HuH-7 (cell line): Measurements from ENCODE around the gene CBARP.

Experiments used
- DNase-seq: peaks from one replicate; pipeline ENCODE4 v3.0.0; 2011; ENCODE audit warnings: low spot score

Gene CBARP

DNA sequence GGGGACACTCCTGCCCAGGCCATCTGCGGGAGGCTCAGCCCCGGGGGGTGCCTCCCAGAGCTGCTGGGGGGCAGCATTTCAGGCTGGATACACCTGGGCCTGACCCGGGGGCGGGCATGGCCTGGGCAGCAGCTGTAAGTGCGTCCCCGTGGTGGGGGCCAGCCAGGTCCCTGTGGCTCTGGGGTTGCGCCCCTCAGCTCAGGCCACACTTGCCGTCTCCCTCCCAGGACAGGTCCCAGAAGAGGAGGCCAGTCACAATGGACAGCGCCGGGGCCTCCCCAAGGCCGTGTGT lies 11.6 kb downstream of the CBARP start:
- no peak for DNase-seq

DNA sequence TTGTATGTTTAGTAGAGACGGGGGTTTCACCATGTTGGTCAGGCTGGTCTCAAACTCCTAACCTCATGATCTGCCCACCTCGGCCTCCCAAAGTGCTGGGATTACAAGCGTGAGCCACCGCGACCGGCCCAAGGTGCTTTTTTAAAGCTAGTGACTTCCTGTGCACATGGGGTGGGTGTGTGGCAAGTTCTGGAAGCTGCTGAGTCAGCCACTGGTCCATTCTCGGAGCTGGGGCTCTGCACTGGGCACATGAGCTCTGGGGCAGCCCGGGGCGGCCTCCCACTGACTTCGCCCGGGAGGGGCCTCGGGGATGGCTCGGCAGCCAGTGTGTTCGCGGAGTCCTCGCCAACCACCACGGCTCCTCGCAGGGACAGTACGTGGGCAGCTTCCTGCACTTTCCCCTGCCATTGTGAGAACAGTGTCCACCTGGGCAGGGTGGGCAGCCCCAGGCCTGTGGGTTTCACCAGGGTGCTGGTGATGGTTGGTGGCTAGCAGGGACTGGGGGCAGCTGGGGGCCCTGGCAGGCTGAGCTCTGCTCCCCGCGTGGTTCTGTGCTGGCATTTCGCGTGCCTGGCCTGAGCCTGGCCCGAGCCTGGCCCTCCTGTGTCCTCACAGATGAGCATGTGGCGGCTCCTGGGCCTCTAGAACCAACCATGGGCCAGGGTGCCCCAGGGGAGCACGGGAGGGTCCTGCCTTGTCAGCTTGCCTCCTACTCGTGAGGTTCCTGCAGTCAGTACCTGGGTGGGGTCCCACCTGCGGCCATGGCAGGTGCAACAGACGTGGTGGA lies 12.2 kb downstream of the CBARP start:
- DNase-seq = no peak

DNA sequence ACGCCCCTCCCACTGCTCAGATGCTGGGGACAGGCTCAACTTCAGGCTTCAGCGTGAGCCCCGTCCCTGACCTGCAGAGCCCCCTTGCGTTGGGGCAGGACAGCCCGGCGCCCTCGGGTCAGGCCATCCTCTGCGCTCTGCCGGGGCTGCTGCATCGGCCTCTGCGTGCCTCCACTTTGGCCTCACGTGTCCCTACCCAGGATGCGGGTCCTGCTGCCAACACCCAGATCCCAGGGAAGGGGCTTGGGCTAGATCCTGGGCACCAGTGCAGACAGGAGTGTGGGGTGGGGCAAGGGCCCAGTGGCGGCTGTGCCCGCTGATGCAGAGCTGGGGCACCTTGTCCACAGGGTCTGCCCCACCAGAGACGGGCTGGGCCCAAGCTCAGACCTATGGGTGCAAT lies 13.0 kb downstream of the CBARP start:
- DNase-seq = no peak

DNA sequence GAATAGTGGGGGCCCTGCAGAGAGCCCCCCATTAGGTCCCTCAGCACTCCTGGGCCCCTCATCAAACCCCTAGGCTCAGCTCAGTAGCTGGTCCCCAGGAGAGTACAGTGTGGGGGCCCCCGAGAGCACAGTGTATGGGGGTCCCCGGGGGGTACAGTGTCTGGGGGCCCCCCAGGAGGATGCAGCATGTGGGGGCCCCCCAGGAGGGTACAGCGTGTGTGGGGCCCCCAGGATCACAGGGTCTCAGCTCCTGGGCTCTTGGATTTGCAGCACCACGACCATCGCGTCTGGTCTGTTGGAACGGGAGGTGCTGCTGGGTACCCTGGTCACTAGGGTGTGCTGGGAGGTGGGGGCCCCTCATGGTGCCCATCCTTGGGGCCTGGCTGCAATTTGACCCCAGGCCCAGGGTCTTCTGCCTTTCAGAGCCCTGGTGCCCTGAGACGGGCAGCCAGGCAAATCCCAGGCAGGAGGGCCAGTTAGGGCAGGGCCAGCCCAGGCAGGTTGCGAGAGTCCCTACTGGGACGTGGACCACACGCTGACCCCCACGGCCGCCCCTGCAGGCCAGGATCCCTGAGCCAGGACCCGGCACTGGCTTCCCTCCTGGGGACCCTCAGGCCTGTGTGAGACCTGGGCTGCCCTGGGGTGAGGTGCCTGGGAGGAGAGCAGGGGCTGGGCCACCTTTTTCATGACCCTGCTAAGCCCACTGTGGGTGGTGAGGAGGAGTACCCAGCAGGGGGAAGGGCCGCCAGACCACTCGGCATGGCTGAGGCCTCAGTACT lies 13.6 kb downstream of the CBARP start:
- DNase-seq = no peak

DNA sequence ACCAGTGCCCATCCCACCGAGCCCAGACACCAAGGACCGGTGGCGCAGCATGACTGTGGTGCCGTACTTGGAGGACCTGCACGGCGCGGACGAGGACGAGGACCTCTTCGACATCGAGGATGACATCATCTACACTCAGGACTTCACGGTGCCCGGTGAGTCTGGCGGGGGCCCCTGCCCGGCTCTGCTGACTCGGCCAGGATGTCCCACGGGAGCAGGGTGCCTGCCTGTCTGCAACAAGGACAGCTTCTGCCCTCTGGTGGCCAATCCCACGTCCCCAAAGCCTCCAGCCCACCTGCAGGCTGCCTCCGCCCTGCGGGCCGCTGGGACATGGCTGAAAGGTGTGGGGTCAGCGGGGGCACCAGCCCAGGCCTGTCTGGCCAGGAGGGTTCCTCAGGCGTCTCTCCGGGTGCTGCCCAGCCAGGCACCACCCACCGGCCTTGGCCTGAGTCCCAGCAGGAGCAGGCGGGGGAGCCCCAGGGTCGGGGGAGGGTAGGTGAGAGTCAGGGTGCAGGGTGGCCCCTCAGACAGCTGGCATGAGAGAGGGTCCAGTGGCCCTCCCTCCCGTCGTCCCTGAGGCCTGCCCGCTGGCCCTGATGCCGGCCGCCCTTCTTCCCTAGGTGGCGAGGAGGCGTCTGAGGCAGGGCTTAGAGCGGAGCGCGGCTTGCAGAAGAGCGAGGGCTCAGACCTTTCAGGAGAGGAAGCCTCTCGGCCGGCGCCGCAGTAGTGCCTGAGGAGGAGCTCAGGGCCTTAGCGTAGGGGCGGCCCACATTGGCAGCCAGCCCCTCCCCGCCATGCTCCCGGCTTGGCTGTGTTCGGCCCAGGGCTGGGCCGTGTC lies 14.6 kb downstream of the CBARP start:
- DNase-seq = no peak

DNA sequence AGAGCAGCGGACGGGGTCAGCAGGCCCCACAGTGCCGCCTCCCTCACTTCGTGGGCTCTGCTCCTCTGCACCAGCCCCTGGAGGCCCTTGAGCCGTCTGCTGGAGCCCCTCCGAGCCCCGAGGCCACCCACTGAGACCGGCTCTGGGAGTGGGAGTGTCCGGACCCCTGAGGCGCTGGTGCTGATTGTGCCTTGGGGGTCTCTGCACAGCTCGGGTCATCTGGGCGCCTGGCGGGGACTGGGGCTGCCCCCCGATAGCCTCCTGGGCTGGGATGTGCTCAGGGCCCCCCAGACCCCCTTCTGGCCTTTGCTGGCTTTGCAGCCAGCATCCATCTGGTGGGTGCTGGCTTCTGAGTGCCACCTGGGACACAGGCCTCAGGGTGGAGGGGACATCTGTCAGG lies 15.4 kb downstream of the CBARP start:
- DNase-seq = no peak

DNA sequence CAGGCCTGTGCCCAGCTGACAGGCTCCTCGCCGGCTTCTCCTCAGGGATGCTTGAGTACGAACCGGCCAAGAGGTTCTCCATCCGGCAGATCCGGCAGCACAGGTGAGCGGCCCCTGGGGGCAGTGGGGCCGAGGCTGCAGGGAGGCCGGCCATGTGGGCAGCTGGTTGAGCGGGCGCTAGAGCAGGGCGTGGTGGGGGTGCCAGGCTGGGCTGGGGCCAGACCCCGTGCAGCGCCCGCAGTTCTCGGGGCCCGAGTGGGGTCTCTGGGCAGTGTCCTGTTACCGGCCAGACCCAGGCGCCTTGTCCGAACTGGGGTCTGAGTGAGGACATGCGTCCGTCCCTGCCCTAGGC lies 15.9 kb downstream of the CBARP start:
- no peak for DNase-seq

DNA sequence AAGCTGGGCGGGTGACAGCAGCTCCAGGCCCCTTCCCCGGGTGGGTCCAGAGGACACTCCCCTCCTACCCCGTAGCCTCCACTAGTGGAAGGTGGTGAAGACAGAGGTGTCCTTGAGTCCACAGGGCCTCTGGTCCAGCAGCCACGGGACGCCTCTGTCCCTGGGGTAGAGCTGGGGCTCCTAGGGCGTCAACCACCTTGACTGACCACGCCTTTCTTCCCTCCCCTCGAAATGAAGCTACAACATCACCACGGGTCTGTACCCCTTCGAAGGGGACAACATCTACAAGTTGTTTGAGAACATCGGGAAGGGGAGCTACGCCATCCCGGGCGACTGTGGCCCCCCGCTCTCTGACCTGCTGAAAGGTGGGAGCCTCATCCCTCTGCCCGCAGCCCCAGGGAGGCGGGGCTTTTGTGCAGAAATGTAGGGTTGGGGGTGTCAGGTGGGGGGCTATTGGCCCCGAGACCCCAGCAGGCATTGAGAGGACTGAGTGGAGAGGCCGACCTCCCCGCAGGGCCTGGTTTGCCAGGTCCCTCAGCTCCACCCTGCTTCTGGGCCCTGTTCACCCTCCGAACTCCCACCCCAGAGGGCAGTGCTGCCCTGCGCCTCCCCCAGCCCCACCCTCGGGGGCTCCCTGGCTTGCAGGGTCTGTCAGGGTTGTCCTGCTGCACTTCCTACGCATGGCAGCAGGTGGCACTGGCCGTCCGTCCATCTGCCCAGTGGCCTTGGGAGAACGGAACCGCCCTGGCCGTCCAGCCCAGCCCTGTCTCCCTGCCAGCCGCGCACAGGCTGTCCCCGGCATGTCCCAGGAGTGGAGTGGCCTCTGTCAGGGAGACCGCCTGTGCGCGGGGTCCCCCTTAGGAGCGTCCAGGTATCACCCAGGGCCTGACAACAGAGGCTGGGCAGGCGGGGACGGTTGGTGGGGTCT lies 16.6 kb downstream of the CBARP start:
- DNase-seq = no peak

DNA sequence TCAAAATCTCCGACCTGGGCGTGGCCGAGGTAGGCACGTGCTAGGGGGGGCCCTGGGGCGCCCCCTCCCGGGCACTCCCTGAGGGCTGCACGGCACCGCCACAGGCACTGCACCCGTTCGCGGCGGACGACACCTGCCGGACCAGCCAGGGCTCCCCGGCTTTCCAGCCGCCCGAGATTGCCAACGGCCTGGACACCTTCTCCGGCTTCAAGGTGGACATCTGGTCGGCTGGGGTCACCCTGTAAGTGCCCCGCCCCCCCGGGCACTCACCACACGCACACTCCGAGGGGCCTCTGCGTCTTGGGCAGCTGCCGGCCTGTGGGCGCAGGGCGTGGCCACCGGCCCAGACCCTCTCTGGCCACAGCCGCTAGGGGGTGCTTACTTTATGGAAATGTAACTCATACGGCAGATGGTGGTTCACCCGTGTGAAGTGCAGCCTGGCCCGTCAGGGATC lies 17.3 kb downstream of the CBARP start:
- DNase-seq = no peak

DNA sequence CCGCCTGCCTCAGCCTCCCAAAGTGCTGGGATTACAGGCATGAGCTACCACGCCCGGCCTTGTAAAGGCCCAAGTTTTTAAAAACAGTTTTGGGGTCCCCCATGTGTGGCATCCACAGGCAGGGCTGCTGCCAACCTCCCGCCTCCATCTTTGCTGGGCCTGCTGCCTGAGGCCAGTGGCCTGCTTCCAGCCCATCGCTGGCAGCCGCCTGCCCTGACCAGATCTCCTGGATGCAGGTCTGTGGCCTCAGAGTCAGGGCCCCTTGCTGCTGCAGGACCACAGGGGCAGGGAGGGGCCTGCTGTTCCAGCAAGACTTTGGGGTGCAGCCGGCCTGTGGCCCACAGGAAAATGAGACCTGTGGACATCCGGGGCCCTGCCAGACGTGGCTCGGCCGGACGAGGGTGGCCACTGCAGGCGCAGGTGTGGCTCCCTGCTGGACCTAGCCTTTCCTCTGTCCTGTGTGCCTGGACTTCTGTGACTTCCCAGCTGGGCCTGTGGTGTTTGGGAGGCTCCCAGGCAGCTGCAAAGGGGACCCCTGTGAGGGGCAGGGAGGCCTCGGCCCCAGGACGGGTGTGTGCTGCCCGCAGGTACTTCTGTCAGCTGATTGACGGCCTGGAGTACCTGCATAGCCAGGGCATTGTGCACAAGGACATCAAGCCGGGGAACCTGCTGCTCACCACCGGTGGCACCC lies 17.9 kb downstream of the CBARP start:
- no peak for DNase-seq

DNA sequence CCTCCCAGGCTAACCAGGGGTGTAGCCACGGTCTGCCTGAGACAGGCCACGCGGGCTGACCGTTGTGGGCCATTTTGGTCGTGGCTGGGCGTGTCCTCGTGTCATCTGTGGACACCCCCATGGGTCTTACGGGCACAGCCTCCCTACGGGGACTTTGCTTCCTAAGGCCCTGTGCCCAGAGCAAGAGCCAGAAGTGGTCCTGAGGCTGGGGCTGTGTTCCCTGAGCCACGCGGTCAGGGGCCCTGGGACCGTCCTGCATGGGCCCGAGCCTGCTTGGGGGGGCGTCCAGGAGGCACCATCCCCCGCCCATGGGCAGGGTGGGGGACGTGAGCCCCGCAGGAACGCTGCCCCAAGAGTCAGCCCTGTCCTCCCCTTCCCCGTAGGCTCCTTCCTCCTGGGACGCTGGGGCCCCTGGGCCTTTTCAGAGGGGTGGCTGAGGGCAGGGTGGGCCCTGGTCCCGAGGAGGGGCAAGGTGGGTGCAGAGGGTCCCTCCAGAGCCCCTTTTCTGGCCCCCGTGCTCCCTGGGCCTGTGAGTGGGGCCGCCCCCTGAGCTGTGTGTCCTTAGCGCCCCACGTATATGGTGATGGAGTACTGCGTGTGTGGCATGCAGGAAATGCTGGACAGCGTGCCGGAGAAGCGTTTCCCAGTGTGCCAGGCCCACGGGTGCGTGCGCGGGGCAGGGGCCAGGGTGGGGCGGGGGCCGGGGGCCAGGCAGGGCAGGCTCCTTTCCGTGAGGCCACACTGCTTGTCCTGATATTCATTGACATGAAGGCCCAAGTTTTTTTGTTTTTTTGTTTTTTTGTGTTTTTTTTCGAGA lies 18.8 kb downstream of the CBARP start:
- DNase-seq = no peak

DNA sequence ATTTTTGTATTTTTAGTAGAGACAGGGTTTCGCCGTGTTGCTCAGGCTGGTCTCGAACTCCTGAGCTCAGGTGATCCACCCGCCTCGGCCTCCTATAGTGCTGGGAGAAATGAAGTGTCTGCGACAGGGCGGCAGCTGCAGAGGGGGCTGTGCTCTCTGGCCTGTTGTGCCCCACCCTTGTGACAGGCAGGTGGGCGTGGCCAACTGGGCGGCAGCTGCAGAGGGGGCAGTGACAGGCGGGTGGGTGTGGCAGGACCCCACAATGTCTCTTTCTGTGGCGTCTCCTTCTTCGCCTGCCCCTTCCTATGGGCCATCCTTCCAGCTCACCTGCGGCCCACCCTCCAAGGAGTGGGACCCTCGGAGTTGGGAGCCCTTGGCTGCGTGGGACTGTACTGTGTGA lies 20.4 kb downstream of the CBARP start:
- no peak for DNase-seq

DNA sequence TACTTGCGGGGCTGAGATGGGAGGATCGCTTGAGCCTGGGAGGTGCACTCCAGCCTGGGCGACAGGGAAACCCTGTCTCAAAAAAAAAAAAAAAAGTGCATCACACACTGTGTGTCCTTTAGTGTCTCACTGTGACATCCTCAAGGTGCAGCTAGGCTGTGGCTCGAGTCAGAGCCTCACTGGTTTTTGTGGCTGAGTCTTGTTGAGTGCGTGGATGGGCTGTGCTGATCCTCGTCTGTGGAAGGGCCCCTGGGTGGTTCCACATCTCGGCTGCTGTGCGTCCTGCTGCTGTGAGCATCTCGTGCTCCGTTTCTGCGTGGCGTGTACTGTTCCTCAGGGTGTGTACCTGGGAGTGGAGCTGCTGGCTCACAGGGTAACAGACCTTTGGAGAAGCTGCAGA lies 21.0 kb downstream of the CBARP start:
- no peak for DNase-seq

DNA sequence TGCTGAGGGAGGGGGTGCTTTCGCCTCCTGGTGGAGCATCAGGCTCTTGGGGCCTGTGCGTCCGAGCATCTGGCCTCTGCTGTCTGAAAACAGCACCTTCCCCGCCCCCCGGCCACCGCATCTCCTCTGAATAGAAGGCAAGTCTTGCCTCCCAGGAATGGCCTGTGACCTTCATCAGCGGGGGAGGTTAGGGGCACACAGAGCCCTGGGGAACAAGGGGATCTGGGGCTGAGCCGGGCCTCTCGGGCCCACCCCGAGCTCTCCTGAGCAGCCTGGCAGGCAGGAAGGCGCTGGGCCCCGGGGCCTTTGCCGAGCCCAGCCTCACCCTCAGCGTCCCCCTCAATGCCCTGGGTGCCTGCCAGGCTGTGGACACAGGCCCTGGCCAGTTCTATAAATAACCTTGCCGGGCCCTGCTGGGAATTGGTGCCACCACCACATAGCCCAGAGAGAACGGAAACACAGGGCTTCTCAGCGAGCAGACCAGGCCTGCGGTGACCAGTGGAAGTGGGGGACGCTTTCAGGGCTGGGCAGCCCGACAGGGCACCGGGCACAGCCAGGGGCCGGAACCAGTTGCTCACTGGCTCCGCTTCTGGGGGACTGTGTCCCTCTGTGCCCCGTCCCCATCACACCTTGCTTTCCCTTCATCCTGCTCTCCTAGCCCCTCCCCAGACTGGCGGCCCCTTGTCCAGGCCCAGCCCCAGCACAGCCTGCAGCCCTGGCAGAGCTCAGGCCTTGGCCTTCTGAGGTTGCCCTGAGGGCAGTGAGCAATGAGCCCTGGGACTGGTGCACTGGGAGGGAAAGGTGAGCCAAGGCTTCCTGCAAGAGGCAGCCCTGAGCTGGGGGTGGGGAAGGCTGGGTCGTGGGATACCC lies 22.7 kb downstream of the CBARP start:
- DNase-seq = no peak

DNA sequence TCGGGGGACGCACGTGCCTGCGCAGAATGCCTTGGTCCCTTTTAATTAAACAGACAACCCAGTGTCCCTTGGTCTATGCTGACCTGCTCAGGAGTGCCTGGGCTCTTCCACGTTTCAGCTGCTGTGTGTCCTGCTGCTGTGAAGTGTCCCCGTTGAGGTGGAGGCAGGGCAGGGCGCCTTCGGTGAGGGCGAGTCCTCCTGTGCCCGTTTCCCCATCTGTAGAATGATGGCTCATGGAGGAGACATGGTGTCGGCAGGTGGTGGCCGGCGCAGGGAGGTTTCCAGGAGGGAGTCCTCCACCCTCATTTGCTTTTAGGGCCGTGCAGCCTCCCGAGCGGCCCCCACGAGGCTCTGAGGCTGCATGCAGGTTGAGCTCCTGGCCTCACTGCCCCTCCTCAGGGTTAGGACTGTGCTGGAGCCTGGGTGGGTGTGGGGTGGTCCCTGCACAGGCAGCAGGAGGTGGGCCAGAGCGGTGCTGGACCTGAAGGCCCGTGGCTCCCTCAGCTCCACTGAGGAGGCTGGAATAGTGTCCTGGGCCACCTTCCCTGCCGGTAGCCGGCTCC lies 23.4 kb downstream of the CBARP start:
- DNase-seq = no peak

DNA sequence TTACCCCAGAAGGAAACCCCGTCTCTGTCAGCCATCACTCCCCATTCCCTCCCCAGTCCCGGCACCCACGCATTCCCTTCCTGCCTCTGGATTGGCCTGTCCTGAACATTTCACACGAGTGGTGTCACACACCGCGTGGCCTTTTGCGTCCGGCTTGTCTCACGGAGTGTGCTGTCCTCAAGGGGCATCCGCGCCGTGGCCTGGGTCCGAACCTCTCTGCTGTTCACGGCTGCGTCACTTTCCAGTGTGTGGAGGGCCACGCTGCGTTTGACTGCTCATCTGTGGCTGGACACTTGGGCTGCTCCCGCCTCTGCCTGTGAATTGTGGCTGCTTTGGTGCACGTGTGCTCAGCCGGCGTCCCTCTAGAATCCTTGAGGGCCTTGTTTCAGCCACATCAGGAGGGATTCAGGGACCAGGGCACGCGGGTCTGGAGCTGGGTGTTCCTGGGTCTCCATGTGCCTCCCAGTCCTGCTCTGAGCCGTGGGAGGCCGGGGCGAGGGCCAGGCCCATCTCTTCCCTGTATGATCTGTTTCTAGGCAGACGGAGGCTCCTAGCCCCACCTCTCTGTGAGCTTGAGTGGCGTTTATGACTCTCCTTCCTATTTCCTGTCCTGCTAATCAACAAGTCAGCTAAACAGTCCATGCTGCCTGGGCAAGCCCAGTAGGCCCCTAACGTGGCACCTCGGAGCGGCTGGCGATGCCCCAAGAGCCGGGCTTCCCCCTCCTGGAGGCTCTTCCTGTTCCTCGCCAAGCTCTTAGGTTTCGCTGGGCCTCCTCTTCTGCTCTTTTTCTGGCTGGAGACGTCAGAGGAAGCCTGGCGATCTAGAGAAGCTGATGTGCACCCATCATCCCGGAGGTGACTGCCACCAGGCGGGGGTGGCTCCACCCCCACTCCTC lies 24.2 kb downstream of the CBARP start:
- DNase-seq = no peak

DNA sequence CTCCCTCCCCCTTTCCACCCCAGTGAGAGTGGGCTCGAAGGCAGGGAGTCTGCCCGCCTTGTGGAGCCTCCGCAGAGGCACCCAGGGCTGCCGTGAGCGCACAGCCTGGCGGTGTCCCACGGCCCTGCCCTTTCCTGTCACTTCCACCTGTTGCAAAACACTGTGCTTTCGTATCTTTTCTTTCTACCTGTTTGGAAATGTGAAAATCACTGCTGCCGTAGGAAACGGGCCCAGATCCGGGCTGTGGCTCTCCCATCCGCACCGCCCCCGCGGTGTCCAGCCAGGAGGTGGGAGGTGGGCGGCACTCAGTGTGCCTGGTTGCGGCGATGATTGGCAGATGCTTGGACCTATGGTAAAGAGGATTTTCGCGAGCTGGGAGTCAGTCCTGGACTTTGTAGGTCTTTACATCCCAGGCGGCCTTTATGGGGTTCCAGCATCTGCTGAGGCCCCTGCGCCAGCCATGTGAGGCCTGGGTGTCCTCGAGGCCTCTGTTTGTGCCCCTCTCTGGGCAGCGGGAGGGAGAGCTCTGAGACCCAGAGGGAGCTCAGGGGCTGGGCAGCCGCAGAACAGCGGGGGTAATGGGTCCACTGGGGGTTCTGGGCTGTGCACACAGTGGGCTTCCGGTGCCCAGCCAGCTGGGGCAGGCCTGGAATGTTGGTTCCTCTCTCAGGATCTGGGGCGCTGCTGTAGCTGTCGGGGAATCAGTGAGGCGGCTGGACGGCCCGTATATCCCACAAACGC lies 26.1 kb downstream of the CBARP start:
- no peak for DNase-seq
